Measurements from ENCODE around the gene GLT8D1.
"Not testable (repeated sequence)": the region's sequence is repeated elsewhere in the genome, so short reads cannot be mapped to it uniquely, and the experiment has no call there.

The GLT8D1 gene

GRCh38 chr3:52679811-52680210 is 25.8 kb downstream of the GLT8D1 start:
- no peak for DNase-seq (ENCODE audit: low read depth)

- no peak for DNase-seq (ENCODE audit: low read depth)
Measured at GRCh38 chr3:52679199-52679538, 26.4 kb downstream of the GLT8D1 start.

GRCh38 chr3:52678265-52679198 is 27.1 kb downstream of the GLT8D1 start:
- DNase-seq (ENCODE audit: low read depth), result no peak

- DNase-seq (ENCODE audit: low read depth), result not testable (repeated sequence)
Measured at GRCh38 chr3:52676201-52676600, 29.4 kb downstream of the GLT8D1 start.

- DNase-seq (ENCODE audit: low read depth), result no peak
Measured at GRCh38 chr3:52671676-52672075, 33.9 kb downstream of the GLT8D1 start.

GRCh38 chr3:52670621-52671521 is 34.7 kb downstream of the GLT8D1 start:
- DNase-seq (ENCODE audit: low read depth), result peak; percentile 100

- no peak for DNase-seq (ENCODE audit: low read depth)
Measured at GRCh38 chr3:52663098-52663497, 42.5 kb downstream of the GLT8D1 start.

GRCh38 chr3:52660046-52660445 is 45.5 kb downstream of the GLT8D1 start:
- DNase-seq (ENCODE audit: low read depth), result no peak

GRCh38 chr3:52655895-52656294 is 49.7 kb downstream of the GLT8D1 start:
- no peak for DNase-seq (ENCODE audit: low read depth)

GRCh38 chr3:52651592-52651991 is 54.0 kb downstream of the GLT8D1 start:
- no peak for DNase-seq (ENCODE audit: low read depth)

GRCh38 chr3:52650439-52650838 is 55.2 kb downstream of the GLT8D1 start:
- DNase-seq (ENCODE audit: low read depth), result no peak

- no peak for DNase-seq (ENCODE audit: low read depth)
Measured at GRCh38 chr3:52649461-52650210, 56.0 kb downstream of the GLT8D1 start.

GRCh38 chr3:52645549-52645948 is 60.0 kb downstream of the GLT8D1 start:
- DNase-seq (ENCODE audit: low read depth), result no peak
